Activated CD8-positive, alpha-beta memory T cell treated with anti-CD3 and anti-CD28 coated beads, Interleukin-2, amount 50 U/mL, for 1 hour (primary cell): ENCODE results near the gene ROS1.

Experiments used
- DNase-seq: peaks from one replicate; pipeline ENCODE4 v3.0.0-alpha.2; 2020; ENCODE audit errors: extremely low read depth

The ROS1 gene

GRCh38 chr6:117440706-117441525 is 15.2 kb upstream of the ROS1 start:
- DNase-seq, result no peak

- DNase-seq, result no peak
Measured at GRCh38 chr6:117432273-117432672, 6.5 kb upstream of the ROS1 start.

- DNase-seq, result no peak
Measured at GRCh38 chr6:117423754-117424153, 2.0 kb downstream of the ROS1 start.

- no peak for DNase-seq
Measured at GRCh38 chr6:117418320-117418719, 7.4 kb downstream of the ROS1 start.

- no peak for DNase-seq
Measured at GRCh38 chr6:117417851-117418250, 7.9 kb downstream of the ROS1 start.

- no peak for DNase-seq
Measured at GRCh38 chr6:117414770-117415169, 11.0 kb downstream of the ROS1 start.

- no peak for DNase-seq
Measured at GRCh38 chr6:117411474-117411873, 14.3 kb downstream of the ROS1 start.

- no peak for DNase-seq
Measured at GRCh38 chr6:117409863-117410262, 15.9 kb downstream of the ROS1 start.

- DNase-seq, result no peak
Measured at GRCh38 chr6:117409420-117409819, 16.3 kb downstream of the ROS1 start.

- no peak for DNase-seq
Measured at GRCh38 chr6:117404548-117404947, 21.2 kb downstream of the ROS1 start.

- DNase-seq, result no peak
Measured at GRCh38 chr6:117401799-117402198, 23.9 kb downstream of the ROS1 start.

- DNase-seq, result no peak
Measured at GRCh38 chr6:117399924-117400323, 25.8 kb downstream of the ROS1 start.

GRCh38 chr6:117399126-117399525 is 26.6 kb downstream of the ROS1 start:
- no peak for DNase-seq

GRCh38 chr6:117397536-117398227 is 28.1 kb downstream of the ROS1 start:
- no peak for DNase-seq

GRCh38 chr6:117396228-117396627 is 29.5 kb downstream of the ROS1 start:
- DNase-seq, result no peak

GRCh38 chr6:117395164-117395563 is 30.6 kb downstream of the ROS1 start:
- DNase-seq, result no peak

- DNase-seq, result no peak
Measured at GRCh38 chr6:117393045-117393444, 32.7 kb downstream of the ROS1 start.

GRCh38 chr6:117391874-117392583 is 33.7 kb downstream of the ROS1 start:
- DNase-seq, result no peak

GRCh38 chr6:117389227-117390057 is 36.3 kb downstream of the ROS1 start:
- no peak for DNase-seq

GRCh38 chr6:117387454-117387974 is 38.2 kb downstream of the ROS1 start:
- DNase-seq, result no peak

- DNase-seq, result no peak
Measured at GRCh38 chr6:117384659-117385058, 41.1 kb downstream of the ROS1 start.

- no peak for DNase-seq
Measured at GRCh38 chr6:117381749-117382148, 44.0 kb downstream of the ROS1 start.
